CD4-positive, alpha-beta T cell (primary cell): Measurements from ENCODE around the gene ANKRD16. TPM values are rescaled to one million over a fixed set of nuclear protein-coding genes. Genes with fewer than 3 reads are reported as not detected.

ENCODE experiments used
- ATAC-seq: fragments of 200-7000 bp; cut with Tn5 transposase; one replicate; pipeline ENCODE4 v1.10.0; 2022; ENCODE audit warnings: mild to moderate bottlenecking; ENCODE audit not compliant: poor library complexity
- CTCF ChIA-PET: fragments of 350-600 bp; sonication (Branson Sonifier 250); formaldehyde crosslinking; loops from one replicate; lab custom pipeline; 2021; ENCODE audit warnings: antibody characterized with exemption, inconsistent platforms; lab: Charles Lee
- POLR2A ChIA-PET: fragments of 350-600 bp; sonication (Branson Sonifier 250); formaldehyde crosslinking; loops from one replicate; lab custom pipeline; 2021; ENCODE audit warnings: antibody characterized with exemption, inconsistent platforms; lab: Charles Lee
- DNase-seq, 14 experiments: peaks; one replicate each; pipeline ENCODE4 v3.0.0-alpha.2; 2013 to 2020; ENCODE audit warnings: mixed read lengths in 2 of 14
- H3K27ac ChIP-seq, 2 donors: one replicate each; pipeline versions ENCODE4 v1.5.1 to v1.7.0; 2013; ENCODE audit warnings: low read length in 2 of 2, low read depth in 1 of 2, mild to moderate bottlenecking in 1 of 2
- H3K27me3 ChIP-seq, 2 experiments: 1 replicate in 1 of 2; 2 replicates in 1 of 2; pipeline versions ENCODE4 v1.6.1 to v1.7.0; 2013; ENCODE audit warnings: low read length in 2 of 2, control low read depth in 1 of 2, mild to moderate bottlenecking in 1 of 2, moderate library complexity in 1 of 2; ENCODE audit not compliant: insufficient read depth in 2 of 2, control insufficient read depth in 1 of 2
- H3K36me3 ChIP-seq: one replicate; pipeline ENCODE4 v1.6.1; 2013; ENCODE audit warnings: low read length, control low read depth; ENCODE audit not compliant: insufficient read depth
- H3K4me1 ChIP-seq: one replicate; pipeline ENCODE4 v1.6.1; 2013; ENCODE audit warnings: low read length, control low read depth; ENCODE audit not compliant: insufficient read depth
- H3K4me3 ChIP-seq: one replicate; pipeline ENCODE4 v1.5.1; 2013; ENCODE audit warnings: mild to moderate bottlenecking, low read length, moderate library complexity
- H3K9me3 ChIP-seq, 2 experiments: 1 replicate in 1 of 2; 2 replicates in 1 of 2; pipeline versions ENCODE4 v1.6.1 to v1.7.0; 2013; ENCODE audit warnings: low read length in 2 of 2, mild to moderate bottlenecking in 2 of 2, control low read depth in 1 of 2, moderate library complexity in 1 of 2; ENCODE audit not compliant: control insufficient read depth in 1 of 2, insufficient read depth in 1 of 2
- H3K27ac Mint-ChIP-seq: one replicate; pipeline ENCODE4 v1.8.0; 2020; ENCODE audit warnings: mixed read lengths
- H3K27me3 Mint-ChIP-seq: one replicate; pipeline ENCODE4 v1.8.0; 2021; ENCODE audit warnings: mixed read lengths
- H3K36me3 Mint-ChIP-seq: one replicate; pipeline ENCODE4 v1.8.0; 2021; ENCODE audit warnings: low read depth, mixed read lengths
- H3K4me1 Mint-ChIP-seq: one replicate; pipeline ENCODE4 v1.8.0; 2021; ENCODE audit warnings: low read depth, mixed read lengths
- H3K4me3 Mint-ChIP-seq: one replicate; pipeline ENCODE4 v1.8.0; 2020; ENCODE audit warnings: mild to moderate bottlenecking, mixed read lengths
- H3K9me3 Mint-ChIP-seq: one replicate; pipeline ENCODE4 v1.8.0; 2020; ENCODE audit warnings: mixed read lengths
- intact Hi-C, 2 experiments: fragments of 100-400 bp; cut with DNase I in 1 of 2; cut with micrococcal nuclease in 1 of 2; formaldehyde crosslinking; loops; one replicate each; pipeline versions ENCODE4 v1.15.1 to v1.9.0; 2023 to 2025; cut with DNase I, micrococcal nuclease
- total RNA-seq, 174 experiments: library from RNA in 2 of 174; stranded (reverse) in 2 of 174; gene quantifications; one replicate each; pipeline ENCODE4 v1.2.3 and lab custom pipeline; 2021 to 2026
- TF ChIP-seq, protein P1 (sequence below): fragments of 200-600 bp; IDR thresholded peaks from one replicate; pipeline ENCODE4 v1.8.0; 2022; ENCODE audit warnings: antibody characterized with exemption, mild to moderate bottlenecking

Gene ANKRD16
- total RNA-seq, 2 experiments from 2014 or later, result 1.4 to 1.8 TPM

- peaks cover 36% of the 10 kb centered on the region for H3K36me3 Mint-ChIP-seq
- H3K4me1 Mint-ChIP-seq, result peaks cover 52% of the 10 kb centered on the region
- peak overlapping the region; percentile 75 for H3K27ac Mint-ChIP-seq
- no peaks in the 10 kb centered on the region for H3K9me3 ChIP-seq
- peak overlapping the region; percentile 94 for H3K4me3 Mint-ChIP-seq
- TF ChIP-seq, protein P1, sequence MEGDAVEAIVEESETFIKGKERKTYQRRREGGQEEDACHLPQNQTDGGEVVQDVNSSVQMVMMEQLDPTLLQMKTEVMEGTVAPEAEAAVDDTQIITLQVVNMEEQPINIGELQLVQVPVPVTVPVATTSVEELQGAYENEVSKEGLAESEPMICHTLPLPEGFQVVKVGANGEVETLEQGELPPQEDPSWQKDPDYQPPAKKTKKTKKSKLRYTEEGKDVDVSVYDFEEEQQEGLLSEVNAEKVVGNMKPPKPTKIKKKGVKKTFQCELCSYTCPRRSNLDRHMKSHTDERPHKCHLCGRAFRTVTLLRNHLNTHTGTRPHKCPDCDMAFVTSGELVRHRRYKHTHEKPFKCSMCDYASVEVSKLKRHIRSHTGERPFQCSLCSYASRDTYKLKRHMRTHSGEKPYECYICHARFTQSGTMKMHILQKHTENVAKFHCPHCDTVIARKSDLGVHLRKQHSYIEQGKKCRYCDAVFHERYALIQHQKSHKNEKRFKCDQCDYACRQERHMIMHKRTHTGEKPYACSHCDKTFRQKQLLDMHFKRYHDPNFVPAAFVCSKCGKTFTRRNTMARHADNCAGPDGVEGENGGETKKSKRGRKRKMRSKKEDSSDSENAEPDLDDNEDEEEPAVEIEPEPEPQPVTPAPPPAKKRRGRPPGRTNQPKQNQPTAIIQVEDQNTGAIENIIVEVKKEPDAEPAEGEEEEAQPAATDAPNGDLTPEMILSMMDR, result no peak
- DNase-seq (peak in 12 of 14 experiments; percentile 3 to 72 (median 24)), ATAC-seq (peak; percentile 9)
- peak overlapping the region in 1 of 2 donors; percentile 51 for H3K27ac ChIP-seq
- POLR2A ChIA-PET, result interaction anchor here (0.7 to 2.0 kb wide), 19 partner anchors 10 to 1522 kb away, joined by 3 to 24 read pairs (median 4); partner anchors contain the start of genes GDI2, SFMBT2 and TASOR2
- no peaks in the 10 kb centered on the region for H3K9me3 Mint-ChIP-seq
- H3K27me3 ChIP-seq, result no peaks in the 10 kb centered on the region
- CTCF ChIA-PET, result interaction anchor here (0.8 to 1.4 kb wide), 3 partner anchors 15 to 76 kb away, joined by 3 to 5 read pairs (median 3); partner anchors contain the start of gene GDI2
- H3K4me1 ChIP-seq, result peaks cover 32% of the 10 kb centered on the region
- H3K36me3 ChIP-seq, result peaks cover 13% of the 10 kb centered on the region
- peak overlapping the region; percentile 79 for H3K4me3 ChIP-seq
- intact Hi-C loops, result loop anchor here (1.0 to 2.0 kb wide), 3 partner anchors 16 to 206 kb away; partner anchors contain the start of gene GDI2 (in 1 of the 2)
- no peaks in the 10 kb centered on the region for H3K27me3 Mint-ChIP-seq
These were observed 660 bp downstream of the ANKRD16 start for GRCh38 chr10:5888843-5889623.

DNA sequence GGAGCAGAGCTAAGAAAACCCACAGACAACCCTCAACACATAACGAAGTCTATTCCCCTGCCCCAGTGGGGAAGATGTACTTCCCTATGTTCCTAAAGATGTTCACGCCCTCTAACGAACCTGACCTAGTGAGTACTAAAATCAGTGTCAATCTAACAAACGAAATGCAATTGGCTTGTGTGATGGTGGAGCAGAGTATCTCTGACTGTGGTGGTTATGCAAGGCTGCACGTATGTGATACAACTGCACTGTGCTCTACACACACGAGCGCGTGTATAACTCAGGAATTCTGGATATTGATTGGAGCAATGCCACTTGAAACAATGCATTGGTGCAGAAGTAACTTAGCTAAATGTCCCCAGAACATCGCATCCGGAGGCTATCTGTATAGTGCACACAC is 1.3 kb downstream of the ANKRD16 start:
- peak overlapping the region; percentile 75 for H3K27ac Mint-ChIP-seq

DNA sequence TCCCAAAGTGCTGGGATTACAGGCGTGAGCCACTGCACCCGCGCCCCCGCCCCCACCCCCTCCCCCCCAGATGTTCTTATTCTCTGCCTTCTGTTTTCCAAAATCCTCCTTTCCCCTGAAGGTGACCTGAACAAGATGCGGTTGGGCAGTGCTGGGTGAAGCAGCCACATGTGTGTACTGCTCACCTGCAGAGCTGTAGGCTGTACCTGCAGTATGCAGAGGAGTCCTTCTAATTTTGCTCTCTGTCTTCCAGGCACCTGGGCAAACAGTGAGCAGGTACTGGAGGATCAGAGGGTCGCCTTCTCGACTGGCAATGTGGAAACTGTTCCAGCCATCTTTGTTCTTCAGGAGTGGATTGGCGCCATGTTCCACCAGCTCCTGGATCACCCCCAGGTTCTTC is 2.1 kb downstream of the ANKRD16 start:
- TF ChIP-seq, protein P1, result no peak
- no peak overlapping the region for H3K4me3 ChIP-seq
- Mint-ChIP-seq H3K27me3 (no peaks in the 10 kb centered on the region), H3K27ac (no peak overlapping the region), H3K9me3 (no peaks in the 10 kb centered on the region), H3K4me1 (peaks cover 42% of the 10 kb centered on the region), H3K4me3 (peak overlapping the region; percentile 94), H3K36me3 (peaks cover 48% of the 10 kb centered on the region)
- peaks cover 22% of the 10 kb centered on the region for H3K36me3 ChIP-seq
- H3K27me3 ChIP-seq, result no peaks in the 10 kb centered on the region
- ATAC-seq (no peak), DNase-seq (no peak)
- ChIA-PET CTCF (interaction anchor here (0.8 kb wide), 1 partner anchor 199 kb away, joined by 5 read pairs; no protein-coding TSS in a partner anchor), POLR2A (interaction anchor here (1.3 kb wide), 1 partner anchor 13 kb away, joined by 3 read pairs; no protein-coding TSS in a partner anchor)
- H3K27ac ChIP-seq, result no peak overlapping the region
- no peaks in the 10 kb centered on the region for H3K9me3 ChIP-seq
- peaks cover 32% of the 10 kb centered on the region for H3K4me1 ChIP-seq
- intact Hi-C loops, result loop anchor here in 1 of 2 experiments (2.0 kb wide), 1 partner anchor 205 kb away; no protein-coding TSS in a partner anchor

More for the DNA sequence above, 1.3 kb downstream of the ANKRD16 start:
- H3K36me3 Mint-ChIP-seq, result peaks cover 41% of the 10 kb centered on the region
- Histone ChIP-seq H3K9me3 (no peaks in the 10 kb centered on the region), H3K36me3 (peaks cover 17% of the 10 kb centered on the region), H3K4me1 (peaks cover 32% of the 10 kb centered on the region), H3K27me3 (no peaks in the 10 kb centered on the region), H3K4me3 (peak overlapping the region; percentile 68), H3K27ac (no peak overlapping the region)
- POLR2A ChIA-PET, result interaction anchor here (1.0 to 1.3 kb wide), 3 partner anchors 12 to 82 kb away, joined by 3 read pairs; no protein-coding TSS in a partner anchor
- intact Hi-C loops, result loop anchor here in 1 of 2 experiments (2.0 kb wide), 1 partner anchor 206 kb away; no protein-coding TSS in a partner anchor
- TF ChIP-seq, protein P1, result no peak
- CTCF ChIA-PET, result interaction anchor here (0.8 kb wide), 1 partner anchor 198 kb away, joined by 5 read pairs; no protein-coding TSS in a partner anchor
- H3K4me1 Mint-ChIP-seq, result peaks cover 47% of the 10 kb centered on the region
- ATAC-seq (no peak), DNase-seq (peak in 1 of 14 experiments; percentile 15)
- H3K27me3 Mint-ChIP-seq, result no peaks in the 10 kb centered on the region
- H3K9me3 Mint-ChIP-seq, result no peaks in the 10 kb centered on the region
- H3K4me3 Mint-ChIP-seq, result peak overlapping the region; percentile 94
